Measurements from ENCODE around the gene MRI1. TPM values are rescaled to one million over a fixed set of nuclear protein-coding genes. Genes with fewer than 3 reads are reported as not detected.
"Not testable (repeated sequence)": the region's sequence is repeated elsewhere in the genome, so short reads cannot be mapped to it uniquely, and the experiment has no call there.

Gene MRI1
- total RNA-seq, 4 donors from 2014 or later = 63.0 to 304 (median 99.2) TPM

DNA sequence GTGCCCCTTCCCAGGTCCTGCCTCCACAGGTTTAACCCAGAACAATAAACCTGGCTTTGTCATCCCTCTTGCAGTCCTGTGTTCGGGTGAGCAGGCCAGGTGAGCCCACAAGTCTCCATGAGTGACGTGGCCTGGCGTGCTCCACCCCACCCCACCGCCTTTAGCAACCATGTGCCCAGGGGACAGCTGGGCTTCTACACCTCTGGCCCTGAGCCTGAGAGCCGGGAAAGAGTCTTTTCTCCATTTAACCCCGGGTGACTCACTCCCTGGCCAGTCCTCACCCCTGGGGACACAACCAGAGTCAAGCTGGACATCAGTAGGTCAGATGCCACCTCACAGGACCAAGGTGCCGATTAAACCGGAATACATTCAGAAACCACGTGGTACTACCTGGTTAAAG, 14.1 kb downstream of the MRI1 start:
- no peaks in the 10 kb centered on the region for H3K9me3 ChIP-seq
- H3K4me1 ChIP-seq = peaks cover 11 to 41% (median 25%) of the 10 kb centered on the region in 4 donors
- WGBS, 2 donors (ENCODE audit: low coverage in 1 of 2) = 84% methylated on average over 9 of the region's 9 CpGs; no CpG with 5 or more reads in 1 of the 2 donors
- H3K36me3 ChIP-seq = peaks cover 0 to 7% (median 0%) of the 10 kb centered on the region in 4 donors
- H3K4me3 ChIP-seq = no peak overlapping the region
- no peaks in the 10 kb centered on the region for H3K27me3 ChIP-seq
- in situ Hi-C loops (cut with MboI; ENCODE audit: low pct_ligation_motif_present in 1 of 4, low pct_unique_long_range_greater_than_20kb in 1 of 4, low sequenced_read_pairs in 3 of 4) (no loop called here), intact Hi-C loops (cut with DNase I; ENCODE audit: low total_unique reads) (no loop called here)
- no peak for DNase-seq
- TF ChIP-seq POLR2AphosphoS5 (IDR thresholded peaks at IDR 0.05) (no peak), POLR2A (IDR thresholded peaks at IDR 0.05) (no peak), EP300 (IDR thresholded peaks at IDR 0.05; ENCODE audit: low read depth) (no peak)
- TF ChIP-seq, protein P1, sequence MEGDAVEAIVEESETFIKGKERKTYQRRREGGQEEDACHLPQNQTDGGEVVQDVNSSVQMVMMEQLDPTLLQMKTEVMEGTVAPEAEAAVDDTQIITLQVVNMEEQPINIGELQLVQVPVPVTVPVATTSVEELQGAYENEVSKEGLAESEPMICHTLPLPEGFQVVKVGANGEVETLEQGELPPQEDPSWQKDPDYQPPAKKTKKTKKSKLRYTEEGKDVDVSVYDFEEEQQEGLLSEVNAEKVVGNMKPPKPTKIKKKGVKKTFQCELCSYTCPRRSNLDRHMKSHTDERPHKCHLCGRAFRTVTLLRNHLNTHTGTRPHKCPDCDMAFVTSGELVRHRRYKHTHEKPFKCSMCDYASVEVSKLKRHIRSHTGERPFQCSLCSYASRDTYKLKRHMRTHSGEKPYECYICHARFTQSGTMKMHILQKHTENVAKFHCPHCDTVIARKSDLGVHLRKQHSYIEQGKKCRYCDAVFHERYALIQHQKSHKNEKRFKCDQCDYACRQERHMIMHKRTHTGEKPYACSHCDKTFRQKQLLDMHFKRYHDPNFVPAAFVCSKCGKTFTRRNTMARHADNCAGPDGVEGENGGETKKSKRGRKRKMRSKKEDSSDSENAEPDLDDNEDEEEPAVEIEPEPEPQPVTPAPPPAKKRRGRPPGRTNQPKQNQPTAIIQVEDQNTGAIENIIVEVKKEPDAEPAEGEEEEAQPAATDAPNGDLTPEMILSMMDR (IDR thresholded peaks at IDR 0.05) = no peak
- H3K27ac ChIP-seq = no peak overlapping the region

DNA sequence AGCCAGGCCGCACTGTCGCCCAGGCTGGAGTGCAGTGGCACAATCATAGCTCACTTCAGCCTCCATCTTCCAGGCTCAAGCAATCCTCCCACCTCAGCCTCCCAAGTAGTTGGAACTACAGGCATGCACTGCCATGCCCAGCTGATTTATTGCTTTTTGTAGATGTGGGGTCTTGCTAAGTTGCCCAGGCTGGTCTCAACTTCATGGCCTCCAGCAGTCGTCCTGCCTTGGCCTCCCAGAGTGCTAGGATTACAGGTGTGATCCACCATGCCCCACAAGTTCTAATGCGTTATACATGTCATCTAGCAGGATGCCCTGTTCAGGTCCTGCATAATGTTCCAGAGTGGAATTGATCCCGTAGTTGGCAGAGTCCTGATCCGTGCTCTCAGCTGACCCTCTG, 14.5 kb downstream of the MRI1 start:
- intact Hi-C loops (cut with DNase I; ENCODE audit: low total_unique reads) = no loop called here
- H3K27ac ChIP-seq = no peak overlapping the region
- peaks cover 8 to 38% (median 25%) of the 10 kb centered on the region in 4 donors for H3K4me1 ChIP-seq
- H3K27me3 ChIP-seq = no peaks in the 10 kb centered on the region
- in situ Hi-C loops (cut with MboI; ENCODE audit: low pct_ligation_motif_present in 1 of 4, low pct_unique_long_range_greater_than_20kb in 1 of 4, low sequenced_read_pairs in 3 of 4) = no loop called here
- 83% methylated on average over 6 of the region's 6 CpGs; no CpG with 5 or more reads in 1 of the 2 donors for whole genome bisulfite sequencing, 2 donors (ENCODE audit: low coverage in 1 of 2)
- H3K9me3 ChIP-seq = no peaks in the 10 kb centered on the region
- TF ChIP-seq, protein P1 (IDR thresholded peaks at IDR 0.05) = no peak
- TF ChIP-seq EP300 (IDR thresholded peaks at IDR 0.05; ENCODE audit: low read depth) (no peak), POLR2A (IDR thresholded peaks at IDR 0.05) (no peak), POLR2AphosphoS5 (IDR thresholded peaks at IDR 0.05) (no peak)
- peaks cover 0 to 7% (median 0%) of the 10 kb centered on the region in 4 donors for H3K36me3 ChIP-seq
- DNase-seq = no peak
- no peak overlapping the region for H3K4me3 ChIP-seq

DNA sequence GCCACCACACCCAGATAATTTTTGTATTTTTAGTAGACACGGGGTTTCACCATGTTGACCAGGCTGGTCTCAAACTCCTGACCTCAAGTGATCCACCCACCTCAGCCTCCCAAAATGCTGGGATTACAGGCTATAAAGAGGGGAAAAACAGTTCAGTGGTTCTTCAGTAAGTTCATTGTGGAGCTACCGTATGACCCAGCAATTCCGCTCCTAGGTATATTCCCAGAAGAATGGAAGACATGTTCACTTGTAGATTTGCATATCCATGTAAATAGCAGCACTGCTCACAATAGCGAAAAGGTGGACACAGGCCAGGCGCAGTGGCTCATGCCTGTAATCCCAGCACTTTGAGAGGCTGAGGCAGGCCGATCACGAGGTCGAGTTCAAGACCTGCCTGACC, 15.5 kb downstream of the MRI1 start:
- H3K36me3 ChIP-seq; H3K27ac ChIP-seq; H3K4me3 ChIP-seq; H3K9me3 ChIP-seq; DNase-seq; intact Hi-C loops (cut with DNase I; ENCODE audit: low total_unique reads); H3K27me3 ChIP-seq: not testable (repeated sequence)
- in situ Hi-C loops (cut with MboI; ENCODE audit: low pct_ligation_motif_present in 1 of 4, low pct_unique_long_range_greater_than_20kb in 1 of 4, low sequenced_read_pairs in 3 of 4) = loop anchor here in 3 of 4 donors (5.0 kb wide), 1 partner anchor 83 kb away; no protein-coding TSS in a partner anchor
- WGBS, 2 donors (ENCODE audit: low coverage in 1 of 2) = 98 to 100% methylated on average over 1 to 8 of the region's 8 CpGs
- H3K4me1 ChIP-seq = peaks cover 7 to 38% (median 26%) of the 10 kb centered on the region in 4 donors

DNA sequence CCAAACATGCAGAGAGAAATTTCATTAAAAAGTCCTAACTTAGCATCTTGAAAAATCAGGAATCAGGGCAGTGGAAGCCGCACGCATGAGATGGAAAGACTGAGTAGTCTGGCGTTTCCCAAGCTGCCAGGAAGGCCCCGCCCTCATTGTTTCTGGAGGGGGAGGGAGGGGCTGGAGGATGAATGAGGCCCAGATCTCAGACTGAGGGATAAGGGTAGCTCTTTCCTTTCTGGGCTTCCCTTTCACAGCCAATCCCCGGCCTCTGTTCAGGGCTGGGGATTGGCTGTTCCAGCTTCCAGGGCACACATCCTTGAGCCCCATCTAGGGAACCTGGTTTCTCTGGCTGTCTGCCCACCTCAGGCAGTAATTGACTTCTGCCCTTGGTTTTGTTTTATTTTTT, 17.2 kb downstream of the MRI1 start:
- in situ Hi-C loops (cut with MboI; ENCODE audit: low pct_ligation_motif_present in 1 of 4, low pct_unique_long_range_greater_than_20kb in 1 of 4, low sequenced_read_pairs in 3 of 4) = loop anchor here in 3 of 4 donors (5.0 kb wide), 1 partner anchor 81 kb away; no protein-coding TSS in a partner anchor

More for the DNA sequence above, 17.2 kb downstream of the MRI1 start:
- TF ChIP-seq, protein P1 (IDR thresholded peaks at IDR 0.05) = no peak
- peak; percentile 45 to 77 (median 63) for TF ChIP-seq POLR2AphosphoS5 (IDR thresholded peaks at IDR 0.05)
- no peak for TF ChIP-seq POLR2A (IDR thresholded peaks at IDR 0.05)
- Histone ChIP-seq H3K27me3 (no peaks in the 10 kb centered on the region), H3K27ac (peak overlapping the region; percentile 63 to 78 (median 70)), H3K4me1 (peaks cover 5 to 35% (median 20%) of the 10 kb centered on the region in 4 donors), H3K4me3 (no peak overlapping the region), H3K36me3 (peaks cover 0 to 7% (median 0%) of the 10 kb centered on the region in 4 donors), H3K9me3 (no peaks in the 10 kb centered on the region)
- WGBS, 2 donors (ENCODE audit: low coverage in 1 of 2) = 23% methylated on average over 5 of the region's 5 CpGs; no CpG with 5 or more reads in 1 of the 2 donors
- peak; percentile 76 for DNase-seq
- intact Hi-C loops (cut with DNase I; ENCODE audit: low total_unique reads) = no loop called here

All from transverse colon (tissue), 4 donors.